RWPE1 (cell line): Measurements from ENCODE around the gene EIF1AD.

Experiments used
- CTCF ChIA-PET: fragments of 350-600 bp; sonication (Branson Sonifier 250); formaldehyde crosslinking; extraction: SDS; loops from one replicate; lab custom pipeline; 2021; lab: Yijun Ruan, JAX
- POLR2A ChIA-PET: fragments of 400-600 bp; formaldehyde crosslinking; extraction: SDS; loops from one replicate; lab custom pipeline; 2020; ENCODE audit warnings: antibody characterized with exemption; ENCODE audit not compliant: low non-redundant PET; lab: Yijun Ruan, JAX
- DNase-seq: peaks from one replicate; pipeline ENCODE4 v3.0.0; 2012; ENCODE audit warnings: low spot score
- H3K27ac ChIP-seq: fragments of 450-650 bp; 2 replicates; pipeline ENCODE4 v1.5.1; 2017
- TF ChIP-seq, protein P1 (sequence below): fragments of 450-650 bp; conservative IDR thresholded peaks from 2 replicates; pipeline ENCODE4 v1.5.1; 2017; ENCODE audit warnings: low read depth, mild to moderate bottlenecking

Gene EIF1AD

DNA sequence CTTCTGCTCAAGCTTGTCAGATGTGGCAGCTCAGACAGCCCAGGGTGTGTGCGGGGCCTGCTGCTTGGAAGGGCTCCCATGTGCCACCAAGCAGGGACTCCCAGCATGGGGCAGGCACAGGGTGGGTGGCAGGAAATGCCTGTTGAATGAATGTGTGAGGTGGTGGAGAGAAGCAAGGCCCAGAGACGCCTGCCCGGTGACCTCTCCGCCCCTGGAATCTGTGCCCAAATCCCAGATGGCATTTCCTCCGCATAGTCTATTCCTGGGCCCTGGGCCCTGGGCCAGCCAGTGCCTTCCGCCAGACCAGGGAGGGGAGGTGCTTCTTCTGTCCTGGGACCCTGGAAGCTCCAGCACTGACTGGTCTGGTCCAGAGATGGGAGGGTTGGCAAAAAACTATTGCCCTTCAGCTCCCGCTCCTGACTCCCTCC, 13.5 kb upstream of the EIF1AD start:
- CTCF ChIA-PET = interaction anchor here (0.6 to 0.7 kb wide), 3 partner anchors 16 to 360 kb away, joined by 3 read pairs; no protein-coding TSS in a partner anchor
- no peak for DNase-seq

DNA sequence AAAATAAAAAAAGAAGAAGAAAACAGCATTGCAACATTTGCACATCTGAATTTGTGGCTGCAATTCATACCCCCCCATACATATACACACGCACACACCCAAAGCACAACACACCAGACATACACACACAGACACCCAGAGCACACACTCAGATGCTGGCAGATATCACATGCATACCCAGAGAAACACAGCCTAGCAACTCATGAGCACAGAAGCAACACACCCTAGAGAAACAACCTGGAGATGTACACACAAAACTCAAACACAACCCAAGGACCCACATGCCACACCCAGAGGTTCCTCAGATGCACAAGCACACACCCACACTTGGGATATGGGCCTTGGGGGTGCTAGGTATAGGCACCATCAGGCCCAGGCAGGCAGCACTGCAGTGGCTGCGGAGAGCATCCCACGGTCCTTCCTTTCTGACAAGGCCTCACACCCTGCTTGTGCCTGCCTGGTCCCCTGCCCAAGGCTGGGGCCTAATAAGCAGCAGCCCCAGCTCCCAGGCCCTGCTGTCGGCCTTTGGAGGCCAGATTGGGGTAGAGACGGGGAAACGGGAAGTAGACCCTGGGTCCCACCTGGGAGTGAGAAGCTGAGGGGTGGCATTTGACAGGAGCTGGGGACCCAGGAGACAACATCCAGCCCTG, 13.0 kb upstream of the EIF1AD start:
- peak overlapping the region; percentile 78 for H3K27ac ChIP-seq
- no peak for DNase-seq
- TF ChIP-seq, protein P1, sequence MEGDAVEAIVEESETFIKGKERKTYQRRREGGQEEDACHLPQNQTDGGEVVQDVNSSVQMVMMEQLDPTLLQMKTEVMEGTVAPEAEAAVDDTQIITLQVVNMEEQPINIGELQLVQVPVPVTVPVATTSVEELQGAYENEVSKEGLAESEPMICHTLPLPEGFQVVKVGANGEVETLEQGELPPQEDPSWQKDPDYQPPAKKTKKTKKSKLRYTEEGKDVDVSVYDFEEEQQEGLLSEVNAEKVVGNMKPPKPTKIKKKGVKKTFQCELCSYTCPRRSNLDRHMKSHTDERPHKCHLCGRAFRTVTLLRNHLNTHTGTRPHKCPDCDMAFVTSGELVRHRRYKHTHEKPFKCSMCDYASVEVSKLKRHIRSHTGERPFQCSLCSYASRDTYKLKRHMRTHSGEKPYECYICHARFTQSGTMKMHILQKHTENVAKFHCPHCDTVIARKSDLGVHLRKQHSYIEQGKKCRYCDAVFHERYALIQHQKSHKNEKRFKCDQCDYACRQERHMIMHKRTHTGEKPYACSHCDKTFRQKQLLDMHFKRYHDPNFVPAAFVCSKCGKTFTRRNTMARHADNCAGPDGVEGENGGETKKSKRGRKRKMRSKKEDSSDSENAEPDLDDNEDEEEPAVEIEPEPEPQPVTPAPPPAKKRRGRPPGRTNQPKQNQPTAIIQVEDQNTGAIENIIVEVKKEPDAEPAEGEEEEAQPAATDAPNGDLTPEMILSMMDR = no peak
- ChIA-PET CTCF (interaction anchor here (0.6 to 0.7 kb wide), 2 partner anchors 17 to 360 kb away, joined by 3 read pairs; no protein-coding TSS in a partner anchor), POLR2A (interaction anchor here (1.2 kb wide), 1 partner anchor 37 kb away, joined by 13 read pairs; the partner anchor contains the start of gene SF3B2)

More for the DNA sequence above, 13.5 kb upstream of the EIF1AD start:
- TF ChIP-seq, protein P1 = no peak
- POLR2A ChIA-PET = interaction anchor here (1.2 kb wide), 1 partner anchor 37 kb away, joined by 13 read pairs; the partner anchor contains the start of gene SF3B2
- H3K27ac ChIP-seq = peak overlapping the region; percentile 78

DNA sequence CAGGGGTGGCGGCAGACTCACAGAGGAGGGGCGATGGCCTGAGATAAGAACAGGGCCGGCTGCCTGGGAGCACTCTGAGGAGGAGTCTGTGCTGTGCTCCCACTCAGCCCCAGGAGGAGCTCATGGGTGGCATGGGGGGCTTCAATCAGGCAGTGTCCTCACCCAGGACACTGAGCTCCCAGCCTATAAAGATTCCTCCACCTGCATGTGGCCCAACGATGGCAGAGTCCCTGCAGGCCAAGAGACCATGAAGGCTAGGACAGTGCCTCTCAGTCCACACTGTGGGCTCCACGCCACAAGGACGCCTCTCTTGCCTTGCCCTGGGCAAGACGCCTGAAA, 11.8 kb upstream of the EIF1AD start:
- POLR2A ChIA-PET = no interaction called here
- CTCF ChIA-PET = interaction anchor here (1.1 kb wide), 1 partner anchor 8 kb away, joined by 3 read pairs; no protein-coding TSS in a partner anchor
- peak overlapping the region; percentile 78; the same call in 1 of the 2 replicates for H3K27ac ChIP-seq
- TF ChIP-seq, protein P1 = no peak
- DNase-seq = no peak

DNA sequence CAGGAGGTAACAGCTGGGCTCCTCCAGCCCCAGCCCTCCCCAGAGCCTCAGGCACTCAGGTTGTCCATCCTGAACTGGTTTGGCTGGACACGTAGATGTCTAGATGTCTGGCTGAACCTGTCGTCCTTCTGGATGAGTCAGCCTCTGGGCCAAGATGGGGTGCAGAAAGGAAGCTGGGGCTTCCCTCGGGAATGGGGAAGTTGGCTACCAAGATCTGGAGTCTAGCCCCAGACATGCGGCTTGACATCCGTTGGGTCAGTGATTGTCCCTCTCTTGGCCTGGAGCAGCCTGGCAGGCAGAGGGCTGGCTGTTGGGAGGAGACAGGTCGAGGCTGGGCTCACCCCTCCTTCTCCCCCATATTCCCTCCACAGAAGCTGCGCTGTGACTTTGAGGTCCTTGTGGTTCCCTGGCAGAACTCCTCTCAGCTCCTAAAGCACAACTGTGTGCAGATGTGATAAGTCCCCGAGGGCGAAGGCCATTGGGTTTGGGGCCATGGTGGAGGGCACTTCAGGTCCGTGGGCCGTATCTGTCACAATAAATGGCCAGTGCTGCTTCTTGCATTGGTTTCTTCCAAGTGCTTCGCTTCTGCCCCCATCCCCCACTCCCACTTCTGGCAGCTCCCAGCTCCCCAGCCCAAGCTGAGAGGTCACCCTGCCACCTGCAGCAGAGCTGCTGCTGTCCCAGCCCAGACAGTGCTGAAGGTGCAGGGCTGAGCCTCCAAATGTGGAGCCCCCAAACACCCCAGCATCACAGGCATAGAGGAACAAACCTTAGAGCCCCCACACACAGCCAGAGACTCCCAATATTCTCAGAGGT, 11.2 kb upstream of the EIF1AD start:
- CTCF ChIA-PET = interaction anchor here (0.6 to 1.1 kb wide), 4 partner anchors 9 to 738 kb away, joined by 3 to 5 read pairs (median 4); no protein-coding TSS in a partner anchor
- POLR2A ChIA-PET = interaction anchor here (0.6 kb wide), 1 partner anchor 12 kb away, joined by 3 read pairs; no protein-coding TSS in a partner anchor
- peak overlapping the region; percentile 10; the same call in 1 of the 2 replicates for H3K27ac ChIP-seq
- DNase-seq = no peak
- TF ChIP-seq, protein P1 = no peak

DNA sequence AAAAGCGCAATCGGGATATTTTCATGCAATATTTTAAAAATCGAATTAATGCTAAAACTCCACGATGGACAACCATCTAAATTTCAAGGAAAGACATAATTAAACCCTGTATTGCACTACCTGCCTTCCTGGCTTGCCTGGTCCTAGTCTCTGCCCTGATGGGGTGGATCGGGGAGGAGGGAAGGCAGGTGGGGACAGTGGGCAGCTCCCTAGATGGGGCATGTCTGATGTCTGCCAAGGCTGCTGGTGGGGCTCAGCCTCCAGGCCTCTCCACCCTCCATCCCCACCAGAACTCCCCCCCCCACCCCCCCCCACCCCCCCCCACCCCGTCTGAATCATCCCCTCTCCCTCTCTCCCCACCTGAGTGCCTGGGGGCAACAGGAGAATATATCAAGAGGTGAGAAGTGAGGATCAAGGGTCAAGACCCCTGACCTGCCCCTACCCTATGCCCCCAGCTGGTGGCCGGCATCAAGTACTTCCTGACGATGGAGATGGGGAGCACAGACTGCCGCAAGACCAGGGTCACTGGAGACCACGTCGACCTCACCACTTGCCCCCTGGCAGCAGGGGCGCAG, 10.5 kb upstream of the EIF1AD start:
- no peak overlapping the region for H3K27ac ChIP-seq
- ChIA-PET POLR2A (interaction anchor here (0.9 kb wide), 1 partner anchor 10 kb away, joined by 3 read pairs; the partner anchor contains the start of genes BANF1 and EIF1AD), CTCF (interaction anchor here (0.6 to 1.3 kb wide), 5 partner anchors 9 to 43 kb away, joined by 3 to 6 read pairs (median 3); no protein-coding TSS in a partner anchor)
- TF ChIP-seq, protein P1 = no peak
- no peak for DNase-seq
